ENCODE measurements around the gene COX19. TPM values are rescaled to one million over a fixed set of nuclear protein-coding genes. Genes with fewer than 3 reads are reported as not detected.
A peak's percentile ranks its signal among the peaks of the same experiment; 100 is the strongest.

Gene COX19
- polyA plus RNA-seq, 3 donors, result 7.4 to 15.0 (median 7.6) TPM

GRCh38 chr7:1012716-1013095 lies 37.4 kb upstream of the COX19 start:
- DNase-seq, result no peak
- TF ChIP-seq CTCF (IDR thresholded peaks at IDR 0.05), result no peak
- Histone ChIP-seq H3K79me2 (ENCODE audit: insufficient read depth, low read length) (no peaks in the 10 kb centered on the region), H3K27ac (ENCODE audit: low read depth in 1 of 2, low read length in 2 of 2) (no peak overlapping the region), H3K36me3 (replicated peaks in 1 of 2; ENCODE audit: control insufficient read depth in 1 of 2, insufficient read depth in 2 of 2, low read length in 2 of 2) (peaks cover 2 to 24% of the 10 kb centered on the region in 2 donors), H3K9ac (ENCODE audit: insufficient read depth, low read length, poor library complexity, severe bottlenecking) (no peak overlapping the region), H3K4me3 (replicated peaks in 1 of 3; ENCODE audit: low read depth in 2 of 3, low read length in 3 of 3) (no peak overlapping the region), H3K4me1 (ENCODE audit: control insufficient read depth in 1 of 2, insufficient read depth in 2 of 2, low read length in 2 of 2) (no peaks in the 10 kb centered on the region), H3K9me3 (replicated peaks in 1 of 2; ENCODE audit: control insufficient read depth in 1 of 2, insufficient read depth in 1 of 2, low read length in 2 of 2) (no peaks in the 10 kb centered on the region), H4K20me1 (ENCODE audit: insufficient read depth, low read length) (peaks cover 56% of the 10 kb centered on the region), H3K27me3 (ENCODE audit: control insufficient read depth in 2 of 2, insufficient read depth in 2 of 2, low read length in 2 of 2) (no peaks in the 10 kb centered on the region), H3K4me2 (replicated peaks; ENCODE audit: extremely low read depth, low read length, poor library complexity, severe bottlenecking) (no peak overlapping the region), H2AFZ (ENCODE audit: insufficient read depth, low read depth, low read length, poor library complexity, severe bottlenecking) (no peak overlapping the region)
- Mint-ChIP-seq H3K27ac (no peak overlapping the region), H3K9me3 (peaks cover 2 to 7% (median 4%) of the 10 kb centered on the region in 7 donors), H3K4me3 (no peak overlapping the region), H3K27me3 (ENCODE audit: low read depth in 3 of 3) (peaks cover 0 to 7% (median 2%) of the 10 kb centered on the region in 3 donors), H3K4me1 (peaks cover 3% of the 10 kb centered on the region), H3K36me3 (peaks cover 12 to 17% of the 10 kb centered on the region in 2 donors)
- intact Hi-C loops (cut with micrococcal nuclease), result no loop called here
- WGBS (ENCODE audit: insufficient coverage), result 71% methylated on average over 30 of the region's 30 CpGs

GRCh38 chr7:1012004-1012715 lies 36.8 kb upstream of the COX19 start:
- peaks cover 3% of the 10 kb centered on the region for H3K4me1 Mint-ChIP-seq
- peaks cover 0 to 7% (median 2%) of the 10 kb centered on the region in 3 donors for H3K27me3 Mint-ChIP-seq (ENCODE audit: low read depth in 3 of 3)
- H3K4me3 ChIP-seq (replicated peaks in 1 of 3; ENCODE audit: low read depth in 2 of 3, low read length in 3 of 3), result no peak overlapping the region
- H3K4me3 Mint-ChIP-seq, result no peak overlapping the region
- no peak for TF ChIP-seq CTCF (IDR thresholded peaks at IDR 0.05)
- intact Hi-C loops (cut with micrococcal nuclease), result no loop called here
- H3K27me3 ChIP-seq (ENCODE audit: control insufficient read depth in 2 of 2, insufficient read depth in 2 of 2, low read length in 2 of 2), result no peaks in the 10 kb centered on the region
- H4K20me1 ChIP-seq (ENCODE audit: insufficient read depth, low read length), result peaks cover 51% of the 10 kb centered on the region
- no peak overlapping the region for H3K27ac ChIP-seq (ENCODE audit: low read depth in 1 of 2, low read length in 2 of 2)
- H3K4me2 ChIP-seq (replicated peaks; ENCODE audit: extremely low read depth, low read length, poor library complexity, severe bottlenecking), result no peak overlapping the region
- no peak overlapping the region for H2AFZ ChIP-seq (ENCODE audit: insufficient read depth, low read depth, low read length, poor library complexity, severe bottlenecking)
- H3K9me3 ChIP-seq (replicated peaks in 1 of 2; ENCODE audit: control insufficient read depth in 1 of 2, insufficient read depth in 1 of 2, low read length in 2 of 2), result no peaks in the 10 kb centered on the region
- no peak for DNase-seq
- WGBS (ENCODE audit: insufficient coverage), result 27% methylated on average over 31 of the region's 32 CpGs
- H3K79me2 ChIP-seq (ENCODE audit: insufficient read depth, low read length), result no peaks in the 10 kb centered on the region
- H3K9ac ChIP-seq (ENCODE audit: insufficient read depth, low read length, poor library complexity, severe bottlenecking), result no peak overlapping the region
- no peaks in the 10 kb centered on the region for H3K4me1 ChIP-seq (ENCODE audit: control insufficient read depth in 1 of 2, insufficient read depth in 2 of 2, low read length in 2 of 2)
- H3K36me3 Mint-ChIP-seq, result peaks cover 12 to 17% of the 10 kb centered on the region in 2 donors
- peaks cover 2 to 30% of the 10 kb centered on the region in 2 donors for H3K36me3 ChIP-seq (replicated peaks in 1 of 2; ENCODE audit: control insufficient read depth in 1 of 2, insufficient read depth in 2 of 2, low read length in 2 of 2)
- H3K9me3 Mint-ChIP-seq, result peaks cover 2 to 6% (median 4%) of the 10 kb centered on the region in 7 donors
- peak overlapping the region in 1 of 7 donors; percentile 15 for H3K27ac Mint-ChIP-seq

All from CD14-positive monocyte (primary cell).